Gastrocnemius medialis (tissue), 4 donors: ENCODE data around the gene DPPA3.

Experiments used
- CTCF ChIP-seq, 5 experiments: fragments of 450-650 bp in 3 of 5; fragments of 200-600 bp in 2 of 5; sonication (generic) in 2 of 5; IDR thresholded peaks in 4 of 5; conservative IDR thresholded peaks in 1 of 5; 1 replicate in 4 of 5; 2 replicates in 1 of 5; pipeline ENCODE4 v1.5.1; 2016 to 2019; ENCODE audit warnings: antibody characterized with exemption in 5 of 5, mild to moderate bottlenecking in 3 of 5, moderate library complexity in 3 of 5
- POLR2A ChIP-seq, 2 donors: fragments of 450-650 bp; IDR thresholded peaks; one replicate each; pipeline ENCODE4 v1.6.1; 2017; ENCODE audit warnings: antibody characterized with exemption in 2 of 2, mild to moderate bottlenecking in 2 of 2, moderate library complexity in 2 of 2

- TF ChIP-seq CTCF (IDR thresholded peaks at IDR 0.05 in 4 of 5, conservative IDR thresholded peaks at IDR 0.05 in 1 of 5) (no peak), POLR2A (IDR thresholded peaks at IDR 0.05) (no peak)
Observed at GRCh38 chr12:7756993-7757392, 45.8 kb downstream of the DPPA3 start.
